B cell (primary cell): ENCODE results near the gene ABCC5. TPM values are rescaled to one million over a fixed set of nuclear protein-coding genes. Genes with fewer than 3 reads are reported as not detected.

ENCODE experiments used
- ATAC-seq: fragments of 200-7000 bp; cut with Tn5 transposase; one replicate; pipeline ENCODE4 v1.10.0; 2021; ENCODE audit warnings: low read depth, mild to moderate bottlenecking, moderate number of reproducible peaks, moderate library complexity
- CTCF ChIA-PET: fragments of 350-600 bp; sonication (Branson Sonifier 250); formaldehyde crosslinking; loops from one replicate; lab custom pipeline; 2021; ENCODE audit warnings: antibody characterized with exemption, inconsistent platforms; lab: Charles Lee
- POLR2A ChIA-PET: fragments of 350-600 bp; sonication (Branson Sonifier 250); formaldehyde crosslinking; loops from one replicate; lab custom pipeline; 2021; ENCODE audit warnings: antibody characterized with exemption; lab: Charles Lee
- DNase-seq: peaks from one replicate; pipeline ENCODE4 v3.0.0; 2013
- H2AFZ ChIP-seq: 2 replicates; pipeline ENCODE4 v1.6.1; 2012; ENCODE audit warnings: mild to moderate bottlenecking, low read depth, low read length; ENCODE audit not compliant: insufficient read depth, poor library complexity, severe bottlenecking
- H3K27ac ChIP-seq, 2 donors: 1 replicate in 1 of 2; 2 replicates in 1 of 2; pipeline ENCODE4 v1.5.1; 2012 to 2013; ENCODE audit warnings: low read length in 2 of 2, mild to moderate bottlenecking in 2 of 2, moderate library complexity in 1 of 2
- H3K27me3 ChIP-seq, 4 experiments: fragments of 200-600 bp in 1 of 4; sonication (generic) in 1 of 4; replicated peaks in 1 of 4; 1 replicate in 2 of 4; 2 replicates in 2 of 4; pipeline versions ENCODE4 v1.6.1 to v1.7.0; 2013 to 2016; ENCODE audit warnings: low read length in 3 of 4, mild to moderate bottlenecking in 2 of 4, mixed read lengths in 1 of 4, moderate library complexity in 1 of 4; ENCODE audit not compliant: insufficient read depth in 4 of 4, control insufficient read depth in 3 of 4; ENCODE audit errors: control extremely low read depth in 1 of 4
- H3K36me3 ChIP-seq, 2 experiments: replicated peaks in 1 of 2; 1 replicate in 1 of 2; 2 replicates in 1 of 2; pipeline versions ENCODE4 v1.6.1 to v1.7.1; 2013; ENCODE audit warnings: low read length in 1 of 2; ENCODE audit not compliant: insufficient read depth in 2 of 2, control insufficient read depth in 1 of 2; ENCODE audit errors: control extremely low read depth in 1 of 2, extremely low read depth in 1 of 2
- H3K4me1 ChIP-seq, 2 donors: fragments of 200-600 bp in 1 of 2; sonication (generic) in 1 of 2; 1 replicate in 1 of 2; 2 replicates in 1 of 2; pipeline versions ENCODE4 v1.5.1 to v1.6.1; 2013 to 2017; ENCODE audit warnings: low read length in 2 of 2; ENCODE audit not compliant: control insufficient read depth in 2 of 2, insufficient read depth in 2 of 2
- H3K4me2 ChIP-seq: replicated peaks from 2 replicates; pipeline ENCODE3; 2012; ENCODE audit warnings: mild to moderate bottlenecking, low read depth, low read length; ENCODE audit not compliant: poor library complexity, severe bottlenecking
- H3K4me3 ChIP-seq, 5 experiments: fragments of 200-600 bp in 1 of 5; sonication (generic) in 1 of 5; 1 replicate in 3 of 5; 2 replicates in 2 of 5; pipeline versions ENCODE4 v1.5.1 to v1.7.0; 2011 to 2016; ENCODE audit warnings: low read length in 4 of 5, mild to moderate bottlenecking in 4 of 5, low read depth in 2 of 5, control low read depth in 1 of 5, moderate library complexity in 1 of 5; ENCODE audit not compliant: insufficient read depth in 1 of 5; ENCODE audit errors: control extremely low read depth in 1 of 5, extremely low read depth in 1 of 5
- H3K79me2 ChIP-seq: fragments of 200-600 bp; sonication (generic); one replicate; pipeline ENCODE4 v1.6.0; 2016; ENCODE audit warnings: low read length; ENCODE audit not compliant: control insufficient read depth, insufficient read depth
- H3K9ac ChIP-seq: fragments of 200-600 bp; sonication (generic); 2 replicates; pipeline ENCODE4 v1.6.1; 2017; ENCODE audit warnings: mild to moderate bottlenecking, low read length, moderate library complexity
- H3K9me3 ChIP-seq, 3 donors: one replicate each; pipeline versions ENCODE4 v1.6.1 to v1.7.1; 2013; ENCODE audit warnings: low read length in 2 of 3; ENCODE audit not compliant: control insufficient read depth in 2 of 3, insufficient read depth in 1 of 3; ENCODE audit errors: control extremely low read depth in 1 of 3
- H4K20me1 ChIP-seq: 2 replicates; pipeline ENCODE4 v1.6.0; 2012; ENCODE audit warnings: mild to moderate bottlenecking, low read length; ENCODE audit not compliant: insufficient read depth, control insufficient read depth, poor library complexity, severe bottlenecking
- H3K27ac Mint-ChIP-seq: one replicate; pipeline ENCODE4 v1.8.0; 2021; ENCODE audit warnings: mixed read lengths
- H3K27me3 Mint-ChIP-seq: one replicate; pipeline ENCODE4 v1.8.0; 2021; ENCODE audit warnings: mixed read lengths
- H3K4me1 Mint-ChIP-seq: one replicate; pipeline ENCODE4 v1.8.0; 2021; ENCODE audit warnings: mixed read lengths
- H3K4me3 Mint-ChIP-seq: one replicate; pipeline ENCODE4 v1.8.0; 2021; ENCODE audit warnings: mixed read lengths
- H3K9me3 Mint-ChIP-seq: one replicate; pipeline ENCODE4 v1.8.0; 2022; ENCODE audit warnings: mixed read lengths; ENCODE audit not compliant: insufficient read depth
- CTCF ChIP-seq: fragments of 200-600 bp; IDR thresholded peaks from one replicate; pipeline ENCODE4 v1.8.0; 2022; ENCODE audit warnings: antibody characterized with exemption, mild to moderate bottlenecking
- EZH2 ChIP-seq: IDR thresholded peaks from 2 replicates; pipeline ENCODE4 v1.6.1; 2012; ENCODE audit warnings: borderline replicate concordance, low read depth, mild to moderate bottlenecking, moderate library complexity, low read length; ENCODE audit not compliant: insufficient read depth, poor library complexity, severe bottlenecking
- WGBS: methylation state at CpG from one replicate; pipeline ENCODE4 v1.1.5; 2013; ENCODE audit warnings: missing lambda C conversion rate; ENCODE audit not compliant: insufficient coverage; 5-methylcytosine and 5-hydroxymethylcytosine counted together
- intact Hi-C: fragments of 100-400 bp; cut with micrococcal nuclease; formaldehyde crosslinking; loops from one replicate; pipeline ENCODE4 v1.10.0; 2022
- polyA plus RNA-seq: library from polyadenylated mRNA; depleted of rRNA; stranded (reverse); fragments of >200 nt; gene quantifications from 2 replicates; pipeline ENCODE4 v1.2.3, GENCODE V29; 2012
- total RNA-seq, 2 donors: library from RNA; stranded (reverse); fragments of 120-200 nt in 1 of 2; gene quantifications; 1 replicate in 1 of 2; 2 replicates in 1 of 2; pipeline versions ENCODE4 v1.2.3 to v1.2.4, GENCODE V29; 2013 to 2022

ABCC5 gene
- total and polyA plus RNA-seq, 2 donors (not counting 1 experiment from before 2014, with no cell fraction given) = 13.4 to 29.5 TPM

- no peak overlapping the region for H3K4me2 ChIP-seq
- intact Hi-C loops = no loop called here
- Mint-ChIP-seq H3K27me3 (peaks cover 32% of the 10 kb centered on the region), H3K9me3 (no peaks in the 10 kb centered on the region), H3K4me1 (no peaks in the 10 kb centered on the region), H3K4me3 (no peak overlapping the region), H3K27ac (no peak overlapping the region)
- H3K4me3 ChIP-seq = no peak overlapping the region
- TF ChIP-seq EZH2 (no peak), CTCF (no peak)
- DNase-seq (no peak), ATAC-seq (no peak)
- POLR2A ChIA-PET = no interaction called here
- CTCF ChIA-PET = no interaction called here
- WGBS = 97% methylated on average over 6 of the region's 9 CpGs
- H3K9me3 ChIP-seq = no peaks in the 10 kb centered on the region
- H3K79me2 ChIP-seq = no peaks in the 10 kb centered on the region
- no peaks in the 10 kb centered on the region for H3K36me3 ChIP-seq
- no peak overlapping the region for H3K9ac ChIP-seq
- H3K4me1 ChIP-seq = no peaks in the 10 kb centered on the region
- H3K27me3 ChIP-seq = no peaks in the 10 kb centered on the region
- H3K27ac ChIP-seq = no peak overlapping the region
- no peaks in the 10 kb centered on the region for H4K20me1 ChIP-seq
- no peak overlapping the region for H2AFZ ChIP-seq
Measured at GRCh38 chr3:184058029-184058428, 40.3 kb upstream of the ABCC5 start.

GRCh38 chr3:184052767-184053166 is 35.1 kb upstream of the ABCC5 start, which contains the start of gene HTR3C:
Gene HTR3C, plus strand, starts transcription at chr3:184053047. Its CDS starts 34 bp downstream, at chr3:184053081.
- ChIA-PET POLR2A (no interaction called here), CTCF (no interaction called here)
- H3K79me2 ChIP-seq = no peaks in the 10 kb centered on the region
- H4K20me1 ChIP-seq = no peaks in the 10 kb centered on the region
- no peaks in the 10 kb centered on the region for H3K9me3 ChIP-seq
- H3K27ac Mint-ChIP-seq = no peak within 1 kb of the TSS
- no peaks in the 10 kb centered on the region for H3K27me3 ChIP-seq
- H3K4me2 ChIP-seq = no peak within 1 kb of the TSS
- H3K9me3 Mint-ChIP-seq = no peaks in the 10 kb centered on the region
- no peaks in the 10 kb centered on the region for H3K36me3 ChIP-seq
- no peak within 1 kb of the TSS for H2AFZ ChIP-seq
- no peaks in the 10 kb centered on the region for H3K4me1 ChIP-seq
- no peak within 1 kb of the TSS for H3K9ac ChIP-seq
- H3K4me3 ChIP-seq = no peak within 1 kb of the TSS
- H3K4me3 Mint-ChIP-seq = no peak within 1 kb of the TSS
- no peak for TF ChIP-seq CTCF
- TF ChIP-seq EZH2 = no peak
- peaks cover 25% of the 10 kb centered on the region for H3K27me3 Mint-ChIP-seq
- H3K27ac ChIP-seq = no peak within 1 kb of the TSS
- H3K4me1 Mint-ChIP-seq = no peaks in the 10 kb centered on the region
- DNase-seq = no peak
- intact Hi-C loops = no loop called here
- ATAC-seq = no peak
- WGBS = 83% methylated on average over 4 of the region's 4 CpGs
